RWPE1 (cell line): ENCODE results near the gene RCAN1.

Experiments used
- CTCF ChIA-PET: fragments of 350-600 bp; sonication (Branson Sonifier 250); formaldehyde crosslinking; extraction: SDS; loops from one replicate; lab custom pipeline; 2021; lab: Yijun Ruan, JAX
- POLR2A ChIA-PET: fragments of 400-600 bp; formaldehyde crosslinking; extraction: SDS; loops from one replicate; lab custom pipeline; 2020; ENCODE audit warnings: antibody characterized with exemption; ENCODE audit not compliant: low non-redundant PET; lab: Yijun Ruan, JAX
- DNase-seq: peaks from one replicate; pipeline ENCODE4 v3.0.0; 2012; ENCODE audit warnings: low spot score
- H3K27ac ChIP-seq: fragments of 450-650 bp; 2 replicates; pipeline ENCODE4 v1.5.1; 2017
- CTCF ChIP-seq: fragments of 450-650 bp; conservative IDR thresholded peaks from 2 replicates; pipeline ENCODE4 v1.5.1; 2017; ENCODE audit warnings: low read depth, mild to moderate bottlenecking

RCAN1 gene

GRCh38 chr21:34531399-34531798 is 83.5 kb downstream of the RCAN1 start:
- CTCF ChIA-PET = no interaction called here

GRCh38 chr21:34530261-34530660 is 84.7 kb downstream of the RCAN1 start:
- TF ChIP-seq CTCF = no peak
- POLR2A ChIA-PET = no interaction called here
- H3K27ac ChIP-seq = no peak overlapping the region
- no peak for DNase-seq
- CTCF ChIA-PET = no interaction called here

More at GRCh38 chr21:34531399-34531798, 83.5 kb downstream of the RCAN1 start:
- no peak for TF ChIP-seq CTCF
- H3K27ac ChIP-seq = no peak overlapping the region
- POLR2A ChIA-PET = no interaction called here
- DNase-seq = no peak

GRCh38 chr21:34528131-34528561 is 86.8 kb downstream of the RCAN1 start:
- no peak overlapping the region for H3K27ac ChIP-seq
- TF ChIP-seq CTCF = no peak
- POLR2A ChIA-PET = no interaction called here
- CTCF ChIA-PET = no interaction called here
- no peak for DNase-seq

GRCh38 chr21:34526618-34527290 is 88.2 kb downstream of the RCAN1 start:
- TF ChIP-seq CTCF = no peak
- peak; percentile 91 for DNase-seq
- peak overlapping the region; percentile 66; the same call in 1 of the 2 replicates for H3K27ac ChIP-seq
- POLR2A ChIA-PET = interaction anchor here (0.5 to 0.6 kb wide), 2 partner anchors 16 to 153 kb away, joined by 3 to 4 read pairs; no protein-coding TSS in a partner anchor
- CTCF ChIA-PET = interaction anchor here (0.6 to 1.0 kb wide), 3 partner anchors 76 to 595 kb away, joined by 3 read pairs; no protein-coding TSS in a partner anchor

GRCh38 chr21:34526241-34526617 is 88.7 kb downstream of the RCAN1 start:
- CTCF ChIA-PET = interaction anchor here (1.0 kb wide), 1 partner anchor 77 kb away, joined by 3 read pairs; no protein-coding TSS in a partner anchor
- DNase-seq = no peak
- TF ChIP-seq CTCF = no peak
- POLR2A ChIA-PET = interaction anchor here (0.6 kb wide), 1 partner anchor 152 kb away, joined by 3 read pairs; no protein-coding TSS in a partner anchor
- H3K27ac ChIP-seq = peak overlapping the region; percentile 66; the same call in 1 of the 2 replicates

GRCh38 chr21:34524646-34525601 is 90.0 kb downstream of the RCAN1 start:
- no peak for TF ChIP-seq CTCF
- H3K27ac ChIP-seq = peak overlapping the region; percentile 11; the same call in 1 of the 2 replicates
- ChIA-PET CTCF (interaction anchor here (0.6 kb wide), 1 partner anchor 27 kb away, joined by 3 read pairs; no protein-coding TSS in a partner anchor), POLR2A (no interaction called here)
- no peak for DNase-seq
